HG03135 (cell line): ENCODE measurements around the gene RINL.
A peak's percentile ranks its signal among the peaks of the same experiment; 100 is the strongest.
"Not testable (repeated sequence)": the region's sequence is repeated elsewhere in the genome, so short reads cannot be mapped to it uniquely, and the experiment has no call there.

ENCODE experiments used
- ATAC-seq: cut with Tn5 transposase; IDR thresholded peaks from one replicate; pipeline ENCODE4 v1.9.1; 2021; ENCODE audit warnings: mild to moderate bottlenecking, moderate library complexity; ENCODE audit not compliant: unreplicated experiment

RINL gene

GRCh38 chr19:38878575-38879399 lies 712 bp upstream of the RINL start:
- ATAC-seq, result no peak

- no peak for ATAC-seq
These were observed 2.2 kb downstream of the RINL start for GRCh38 chr19:38875656-38876395.

GRCh38 chr19:38873400-38873799 lies 4.7 kb downstream of the RINL start:
- ATAC-seq, result not testable (repeated sequence)

DNA sequence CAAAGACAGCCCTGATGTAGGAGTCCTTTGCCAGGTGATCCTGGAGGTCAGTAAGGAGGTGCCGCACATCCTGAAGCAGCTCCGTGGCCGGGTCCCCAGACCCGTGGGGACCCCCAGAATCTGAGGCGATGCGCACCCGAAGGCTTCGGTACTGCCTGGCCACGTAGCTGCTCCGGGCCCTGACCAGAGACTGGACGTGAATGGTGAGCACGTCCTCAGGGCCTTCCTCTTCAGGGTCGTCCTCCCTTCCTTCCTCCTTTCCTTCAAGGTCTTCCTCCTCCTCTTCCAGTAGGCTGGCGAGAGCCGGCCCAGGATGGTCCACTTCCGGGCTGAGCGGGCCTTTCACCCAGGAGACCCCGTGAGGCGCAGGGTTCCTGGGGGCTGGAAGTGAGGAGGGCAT lies 7.5 kb downstream of the RINL start:
- ATAC-seq, result no peak

DNA sequence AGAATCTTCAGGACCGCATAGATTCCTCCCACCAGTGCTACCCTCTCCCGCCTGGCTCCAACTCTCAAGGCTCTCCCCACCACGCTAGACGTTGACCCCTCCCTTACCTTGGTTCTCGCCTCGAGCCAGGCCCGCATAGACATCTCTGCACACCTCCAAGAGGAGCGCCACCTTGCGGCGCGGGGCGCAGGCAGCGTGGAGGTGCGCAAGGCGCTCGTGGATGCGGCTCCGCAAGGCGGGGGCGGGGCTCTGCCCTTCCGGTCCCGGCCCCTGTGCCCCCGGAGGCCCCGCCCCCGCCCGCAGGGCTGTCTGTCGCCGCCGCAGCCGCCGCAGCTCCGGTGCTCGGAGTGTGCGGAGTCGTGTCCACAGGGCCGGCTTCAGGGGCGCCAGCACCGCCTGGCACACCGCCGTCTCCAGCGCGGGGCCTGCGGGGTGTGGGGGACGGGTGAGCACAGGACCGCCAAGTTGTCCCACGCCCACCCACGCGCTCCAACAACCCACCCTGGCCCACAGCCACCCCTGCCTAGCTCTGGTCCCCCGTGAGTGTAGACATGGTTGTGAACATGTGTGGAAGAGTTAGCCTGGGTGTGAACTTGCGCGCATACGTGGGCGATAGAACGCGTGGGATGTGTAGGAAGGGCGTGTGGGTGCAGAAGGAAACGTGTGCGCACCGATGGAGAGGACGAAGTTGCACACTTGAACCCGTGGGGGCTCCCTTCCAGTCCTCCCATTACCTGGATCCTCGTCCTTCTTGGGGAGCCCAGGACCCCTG lies 8.1 kb downstream of the RINL start:
- peak; percentile 73 for ATAC-seq

DNA sequence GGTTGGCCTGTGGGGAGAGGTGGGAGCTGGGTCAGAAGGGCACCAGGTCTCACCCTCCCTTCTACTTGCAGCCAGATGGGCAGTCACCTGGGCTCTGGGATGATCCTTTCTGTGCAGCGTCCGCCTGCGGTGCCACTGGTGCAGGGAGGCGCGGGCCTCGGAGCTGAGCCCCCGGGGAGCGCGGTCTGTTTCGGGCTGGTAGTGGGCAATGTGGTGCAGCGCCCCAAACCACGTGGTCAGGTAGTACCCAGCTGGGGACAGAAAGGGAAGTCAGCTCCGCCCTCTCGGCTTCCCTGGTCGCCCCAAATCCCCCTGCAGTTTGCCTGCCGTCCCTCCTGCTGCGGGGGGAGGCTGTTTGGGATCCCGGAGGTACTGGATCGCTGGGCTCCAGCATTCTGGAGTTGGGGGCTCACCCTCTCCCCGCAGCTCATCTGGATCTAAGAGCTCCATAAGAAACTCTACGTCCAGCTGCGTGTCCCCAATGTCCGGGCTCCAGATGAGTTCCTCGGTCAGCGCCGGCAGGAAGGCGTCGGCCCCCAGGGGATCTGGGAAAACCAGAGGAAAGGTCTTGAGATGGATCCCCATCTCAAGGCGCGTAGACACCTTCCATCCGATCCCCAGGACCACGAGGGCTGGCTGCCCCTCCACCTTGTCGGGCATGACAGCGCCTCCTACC lies 8.8 kb downstream of the RINL start:
- ATAC-seq, result no peak

- ATAC-seq, result no peak
These were observed 9.5 kb downstream of the RINL start for GRCh38 chr19:38868551-38868950.

DNA sequence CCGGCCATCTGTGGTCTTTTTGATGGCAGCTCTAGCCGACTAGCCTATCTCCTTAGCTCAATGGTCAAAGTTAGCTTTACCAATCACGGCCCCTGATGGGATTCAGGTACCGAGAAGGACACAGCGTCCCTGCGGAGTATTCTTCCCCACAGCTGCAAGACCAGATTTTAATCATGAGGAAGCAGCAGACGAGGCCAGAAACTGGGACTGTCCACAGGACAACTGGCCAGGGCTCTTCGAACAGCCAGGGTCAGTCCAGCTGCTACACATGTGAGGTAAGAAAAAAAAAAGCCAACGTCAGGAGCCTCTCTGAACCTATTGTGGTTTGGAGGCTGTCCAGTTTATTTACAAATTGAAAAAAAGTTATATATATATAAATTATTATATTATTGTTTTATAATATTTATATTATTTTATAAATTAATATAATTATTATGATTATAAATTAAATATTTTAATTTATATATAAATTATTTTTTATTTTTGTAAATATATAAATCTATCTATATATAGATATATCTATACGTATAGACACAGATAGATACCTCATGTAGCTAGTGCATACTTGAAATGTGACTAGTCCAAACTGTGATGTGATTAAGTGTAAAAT lies 10.8 kb downstream of the RINL start:
- no peak for ATAC-seq

DNA sequence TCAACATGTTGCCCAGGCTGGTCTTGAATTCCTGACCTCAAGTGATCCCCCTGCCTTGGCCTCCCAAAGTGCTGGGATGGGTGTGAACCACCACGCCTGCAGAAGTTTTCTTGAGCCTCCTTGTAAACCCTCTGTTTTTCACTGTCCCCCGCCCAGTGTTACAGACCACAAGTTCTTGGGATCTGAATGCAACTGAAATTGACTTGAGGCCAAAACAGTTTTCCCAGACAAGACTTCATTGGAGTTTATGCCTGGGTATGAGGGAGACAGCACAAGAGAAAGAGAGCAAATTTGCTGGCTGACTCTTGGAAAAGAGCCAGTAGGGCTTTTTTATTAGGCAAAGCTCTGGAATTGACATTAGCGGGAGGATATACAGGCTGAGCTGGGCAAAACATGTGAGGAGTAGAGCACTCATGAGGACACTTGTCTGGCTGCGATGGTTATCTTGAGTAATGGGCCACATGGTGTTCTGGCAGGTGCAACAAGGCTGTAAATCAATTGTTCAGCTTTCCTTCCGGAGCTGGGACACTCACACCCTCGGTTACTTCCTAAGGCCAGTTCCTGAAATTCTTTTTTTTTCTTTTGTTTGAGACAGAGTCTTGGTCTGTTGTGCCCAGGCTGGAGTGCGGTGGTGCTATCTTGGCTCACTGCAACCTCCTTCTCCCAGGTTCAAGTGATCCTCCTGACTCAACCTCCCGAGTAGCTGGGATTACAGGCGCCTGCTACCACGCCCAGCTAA lies 15.6 kb downstream of the RINL start:
- ATAC-seq, result no peak

DNA sequence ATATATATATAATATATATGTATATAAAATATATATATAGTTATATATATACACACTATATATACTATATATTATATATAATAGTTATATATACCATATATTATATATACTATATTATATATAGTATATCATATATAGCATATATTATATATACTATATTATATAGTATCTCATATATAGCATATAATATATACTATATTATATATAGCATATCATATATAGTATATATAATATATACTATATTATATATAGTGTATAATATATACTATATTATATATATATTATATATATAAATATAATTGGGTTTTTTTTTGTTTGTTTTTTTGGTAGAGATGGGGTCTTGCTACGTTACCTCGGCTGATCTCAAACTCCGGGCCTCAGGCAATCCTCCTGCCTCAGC lies 16.7 kb downstream of the RINL start:
- no peak for ATAC-seq

DNA sequence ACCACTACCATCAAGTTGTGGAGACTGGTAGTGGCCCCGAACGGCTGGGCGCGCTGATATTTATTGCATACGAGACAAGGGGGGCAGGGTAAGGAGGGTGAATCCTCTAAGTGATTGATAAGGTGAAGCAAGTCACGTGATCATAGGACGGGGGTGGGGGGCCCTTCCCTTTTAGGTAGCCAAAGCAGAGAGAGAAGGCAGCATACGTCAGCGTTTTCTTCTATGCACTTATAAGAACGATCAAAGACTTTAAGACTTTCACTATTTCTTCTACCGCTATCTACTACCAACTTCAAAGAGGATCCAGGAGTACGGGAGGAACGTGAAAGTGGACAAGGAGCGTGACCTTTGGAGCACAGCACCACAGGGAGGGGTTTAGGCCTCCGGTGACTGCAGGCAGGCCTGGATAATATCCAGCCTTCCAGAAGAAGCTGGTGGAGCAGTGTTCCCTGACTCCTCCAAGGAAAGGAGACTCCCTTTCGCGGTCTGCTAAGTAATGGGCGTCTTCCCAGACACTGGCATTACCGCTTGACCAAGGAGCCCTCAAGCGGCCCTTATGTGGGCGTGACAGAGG lies 18.4 kb downstream of the RINL start:
- not testable (repeated sequence) for ATAC-seq

GRCh38 chr19:38856813-38857212 lies 21.3 kb downstream of the RINL start:
- no peak for ATAC-seq

DNA sequence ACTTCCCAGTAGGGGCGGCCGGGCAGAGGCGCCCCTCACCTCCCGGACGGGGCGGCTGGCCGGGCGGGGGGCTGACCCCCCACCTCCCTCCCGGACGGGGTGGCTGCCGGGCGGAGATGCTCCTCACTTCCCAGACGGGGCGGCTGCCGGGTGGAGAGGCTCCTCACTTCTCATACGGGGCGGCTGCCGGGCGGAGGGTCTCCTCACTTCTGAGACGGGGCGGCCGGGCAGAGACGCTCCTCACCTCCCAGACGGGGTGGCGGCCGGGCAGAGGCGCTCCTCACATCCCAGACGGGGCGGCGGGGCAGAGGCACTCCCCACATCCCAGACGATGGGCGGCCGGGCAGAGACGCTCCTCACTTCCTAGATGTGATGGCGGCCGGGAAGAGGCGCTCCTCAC lies 22.3 kb downstream of the RINL start:
- ATAC-seq, result not testable (repeated sequence)

GRCh38 chr19:38854961-38855360 lies 23.1 kb downstream of the RINL start:
- ATAC-seq, result not testable (repeated sequence)

- no peak for ATAC-seq
These were observed 24.9 kb downstream of the RINL start for GRCh38 chr19:38853214-38853613.

- no peak for ATAC-seq
These were observed 25.6 kb downstream of the RINL start for GRCh38 chr19:38852231-38853044.

DNA sequence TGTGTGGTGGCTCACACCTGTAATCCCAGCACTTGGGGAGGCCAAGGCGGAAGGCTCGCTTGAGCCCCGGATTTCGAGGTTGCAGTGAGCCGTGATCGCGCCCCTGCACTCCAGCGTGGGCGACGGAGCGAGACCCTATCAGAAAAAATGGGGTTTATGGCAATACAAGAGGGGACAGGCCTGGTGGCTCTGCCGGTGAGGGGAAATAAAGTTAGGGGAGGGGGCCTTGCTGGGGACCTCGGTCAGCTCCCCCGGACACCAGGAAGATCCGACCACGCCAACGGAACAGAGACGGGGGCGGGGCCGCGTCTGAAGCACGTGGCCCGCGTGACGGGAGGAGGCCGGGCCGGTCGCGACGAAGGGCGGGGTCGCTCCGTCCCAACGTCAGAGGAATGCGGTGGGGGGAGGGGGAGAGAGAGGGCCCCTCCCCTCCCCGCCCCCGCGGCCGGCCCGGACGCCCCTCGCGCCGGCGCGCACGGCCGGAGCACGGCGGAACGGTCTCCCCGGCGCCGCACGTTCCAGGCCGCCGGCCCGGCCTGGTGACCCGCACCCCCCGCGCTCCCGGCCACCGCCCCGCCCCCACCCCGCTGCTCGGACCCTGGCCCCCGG lies 26.3 kb downstream of the RINL start:
- ATAC-seq, result peak; percentile 26

DNA sequence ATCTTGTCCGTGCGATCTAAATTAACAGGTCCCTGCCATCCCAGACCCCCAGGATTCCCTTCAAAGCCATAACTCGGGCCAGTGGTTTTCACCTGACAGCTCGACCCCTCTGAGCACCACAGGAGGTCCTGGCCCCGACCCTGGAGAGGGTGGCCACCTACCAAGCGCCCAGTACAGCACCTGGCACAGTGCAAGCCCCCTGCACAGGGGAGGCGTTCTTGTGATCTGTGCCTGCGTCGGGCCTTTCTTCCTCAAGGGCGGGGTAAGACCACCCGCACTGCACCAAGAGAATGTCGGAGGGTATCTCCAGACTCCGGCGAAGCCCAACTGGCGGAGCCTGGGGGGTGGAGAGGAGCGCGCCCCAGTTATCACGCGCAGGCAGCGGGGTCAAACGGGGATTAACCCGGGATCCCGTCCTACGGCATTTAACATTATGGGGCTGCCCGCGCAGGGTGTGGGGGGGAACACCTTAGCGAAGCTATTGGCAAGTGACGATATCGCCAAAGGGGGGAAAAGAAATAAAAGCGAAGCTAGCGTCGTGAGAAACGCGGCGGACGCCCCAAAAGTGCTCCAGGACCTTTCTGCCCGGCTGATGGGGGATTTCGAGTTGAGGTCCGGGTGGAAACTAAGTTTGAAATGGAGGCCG lies 27.0 kb downstream of the RINL start:
- ATAC-seq, result no peak
